Osteocyte (in vitro differentiated cells): ENCODE measurements around the gene CNOT6. TPM values are rescaled to one million over a fixed set of nuclear protein-coding genes. Genes with fewer than 3 reads are reported as not detected.
"Not testable (repeated sequence)": the region's sequence is repeated elsewhere in the genome, so short reads cannot be mapped to it uniquely, and the experiment has no call there.

Experiments
- DNase-seq: peaks from one replicate; pipeline ENCODE4 v3.0.0; 2021; ENCODE audit warnings: mixed read lengths; ENCODE audit not compliant: unreplicated experiment; ENCODE audit errors: extremely low spot score
- H3K27ac Mint-ChIP-seq: one replicate; pipeline ENCODE4 v1.8.0; 2021; ENCODE audit warnings: mild to moderate bottlenecking, mixed read lengths; ENCODE audit not compliant: unreplicated experiment
- H3K27me3 Mint-ChIP-seq: one replicate; pipeline ENCODE4 v1.8.0; 2021; ENCODE audit warnings: mixed read lengths; ENCODE audit not compliant: unreplicated experiment
- H3K36me3 Mint-ChIP-seq: one replicate; pipeline ENCODE4 v1.8.0; 2021; ENCODE audit warnings: mixed read lengths; ENCODE audit not compliant: unreplicated experiment
- H3K4me1 Mint-ChIP-seq: one replicate; pipeline ENCODE4 v1.8.0; 2021; ENCODE audit warnings: mixed read lengths; ENCODE audit not compliant: unreplicated experiment
- H3K4me3 Mint-ChIP-seq: one replicate; pipeline ENCODE4 v1.8.0; 2021; ENCODE audit warnings: mild to moderate bottlenecking, moderate library complexity, mixed read lengths; ENCODE audit not compliant: unreplicated experiment
- H3K9me3 Mint-ChIP-seq: one replicate; pipeline ENCODE4 v1.8.0; 2021; ENCODE audit warnings: mixed read lengths; ENCODE audit not compliant: unreplicated experiment
- total RNA-seq: library from RNA; stranded (reverse); gene quantifications from 2 replicates; pipeline ENCODE4 v1.2.1, GENCODE V29; 2021
- TF ChIP-seq, protein P1 (sequence below): fragments of 200-600 bp; sonication (generic); IDR thresholded peaks from 2 replicates; pipeline ENCODE4 v1.5.0; 2021; ENCODE audit warnings: antibody characterized with exemption, mild to moderate bottlenecking, moderate library complexity

CNOT6 gene
- total RNA-seq, 1 donor from 2014 or later: 33.5 TPM

DNA sequence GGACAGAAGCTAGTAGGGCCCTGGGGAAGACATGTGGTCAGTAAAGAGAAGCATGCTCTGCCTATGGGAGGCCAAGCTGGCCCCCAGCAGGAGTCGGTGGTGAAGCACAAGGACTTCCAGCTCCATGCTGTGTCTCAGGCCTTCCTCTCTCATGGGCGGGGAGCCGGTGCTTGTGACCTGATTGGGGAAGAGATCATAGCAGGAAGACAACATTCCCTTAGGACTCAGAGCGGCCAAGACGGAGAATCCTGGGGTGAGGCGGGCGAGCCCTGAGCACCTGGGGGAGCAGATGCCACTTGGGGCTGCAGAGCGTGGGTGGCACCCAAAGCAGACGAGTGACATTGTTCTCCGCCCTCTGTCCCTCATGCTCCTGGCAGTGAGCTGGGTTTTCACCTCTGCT, 33.3 kb upstream of the CNOT6 start:
- Mint-ChIP-seq H3K36me3 (no peaks in the 10 kb centered on the region), H3K4me3 (no peak overlapping the region), H3K4me1 (no peaks in the 10 kb centered on the region), H3K27ac (no peak overlapping the region), H3K9me3 (no peaks in the 10 kb centered on the region), H3K27me3 (no peaks in the 10 kb centered on the region)
- TF ChIP-seq, protein P1, sequence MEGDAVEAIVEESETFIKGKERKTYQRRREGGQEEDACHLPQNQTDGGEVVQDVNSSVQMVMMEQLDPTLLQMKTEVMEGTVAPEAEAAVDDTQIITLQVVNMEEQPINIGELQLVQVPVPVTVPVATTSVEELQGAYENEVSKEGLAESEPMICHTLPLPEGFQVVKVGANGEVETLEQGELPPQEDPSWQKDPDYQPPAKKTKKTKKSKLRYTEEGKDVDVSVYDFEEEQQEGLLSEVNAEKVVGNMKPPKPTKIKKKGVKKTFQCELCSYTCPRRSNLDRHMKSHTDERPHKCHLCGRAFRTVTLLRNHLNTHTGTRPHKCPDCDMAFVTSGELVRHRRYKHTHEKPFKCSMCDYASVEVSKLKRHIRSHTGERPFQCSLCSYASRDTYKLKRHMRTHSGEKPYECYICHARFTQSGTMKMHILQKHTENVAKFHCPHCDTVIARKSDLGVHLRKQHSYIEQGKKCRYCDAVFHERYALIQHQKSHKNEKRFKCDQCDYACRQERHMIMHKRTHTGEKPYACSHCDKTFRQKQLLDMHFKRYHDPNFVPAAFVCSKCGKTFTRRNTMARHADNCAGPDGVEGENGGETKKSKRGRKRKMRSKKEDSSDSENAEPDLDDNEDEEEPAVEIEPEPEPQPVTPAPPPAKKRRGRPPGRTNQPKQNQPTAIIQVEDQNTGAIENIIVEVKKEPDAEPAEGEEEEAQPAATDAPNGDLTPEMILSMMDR: no peak
- no peak for DNase-seq

DNA sequence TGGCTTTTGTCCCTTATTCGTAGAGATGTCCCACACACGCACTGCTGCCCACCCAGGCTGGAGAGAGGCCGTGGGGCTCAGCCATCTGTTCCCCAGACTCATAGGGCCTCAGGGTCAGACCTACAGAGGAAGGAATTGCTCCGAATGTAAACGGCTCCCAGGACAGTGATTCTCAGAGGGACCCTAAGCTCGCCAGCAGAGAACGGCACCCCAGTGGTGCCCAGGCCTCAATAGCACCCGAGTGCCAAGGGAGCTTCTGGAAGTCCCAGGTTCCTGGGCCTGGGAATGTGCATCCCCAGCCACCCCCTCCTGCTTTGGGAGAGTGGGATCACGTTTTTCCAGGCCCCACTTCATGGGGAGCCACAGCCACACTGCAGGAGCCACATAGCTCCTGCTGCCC, 32.9 kb upstream of the CNOT6 start:
- DNase-seq: no peak
- no peaks in the 10 kb centered on the region for H3K27me3 Mint-ChIP-seq
- H3K36me3 Mint-ChIP-seq: no peaks in the 10 kb centered on the region
- TF ChIP-seq, protein P1: no peak
- no peak overlapping the region for H3K27ac Mint-ChIP-seq
- no peaks in the 10 kb centered on the region for H3K4me1 Mint-ChIP-seq
- H3K4me3 Mint-ChIP-seq: no peak overlapping the region
- no peaks in the 10 kb centered on the region for H3K9me3 Mint-ChIP-seq

DNA sequence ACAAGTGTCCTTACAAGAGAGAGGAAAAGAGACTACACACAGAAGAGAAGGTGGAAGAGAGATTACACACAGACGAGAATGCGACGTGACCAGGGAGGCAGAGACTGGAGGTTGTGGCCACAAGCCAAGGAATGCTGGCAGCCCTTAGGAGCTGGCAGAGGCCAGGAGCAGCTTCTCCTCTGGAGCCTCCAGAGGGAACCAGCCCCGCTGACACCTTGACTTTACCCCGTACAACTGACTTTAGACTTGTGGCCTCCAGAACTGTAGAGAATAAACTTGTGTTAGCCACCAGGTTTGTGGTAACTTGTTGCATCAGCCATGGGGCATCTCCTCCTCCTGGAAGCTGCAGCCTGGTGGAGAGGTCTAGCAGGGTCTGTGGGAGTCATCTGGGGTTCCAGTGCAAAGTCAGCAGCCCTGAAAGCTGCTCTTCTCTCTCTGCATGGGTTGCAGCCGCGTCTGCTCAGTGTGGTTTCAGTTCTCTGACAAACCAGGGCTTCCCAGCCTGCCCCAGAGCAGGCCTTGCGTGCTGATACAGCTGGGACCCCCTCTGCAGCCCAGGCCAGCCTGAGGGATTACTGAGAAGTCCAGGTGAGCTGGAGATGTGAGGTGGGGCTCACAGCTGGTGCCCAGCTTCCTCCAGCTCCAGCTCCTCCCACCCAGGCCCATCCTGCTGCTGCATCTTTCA, 30.8 kb upstream of the CNOT6 start:
- Mint-ChIP-seq H3K27me3 (no peaks in the 10 kb centered on the region), H3K27ac (no peak overlapping the region), H3K4me1 (peaks cover 9% of the 10 kb centered on the region), H3K36me3 (no peaks in the 10 kb centered on the region), H3K9me3 (no peaks in the 10 kb centered on the region), H3K4me3 (no peak overlapping the region)
- TF ChIP-seq, protein P1: no peak
- DNase-seq: no peak

DNA sequence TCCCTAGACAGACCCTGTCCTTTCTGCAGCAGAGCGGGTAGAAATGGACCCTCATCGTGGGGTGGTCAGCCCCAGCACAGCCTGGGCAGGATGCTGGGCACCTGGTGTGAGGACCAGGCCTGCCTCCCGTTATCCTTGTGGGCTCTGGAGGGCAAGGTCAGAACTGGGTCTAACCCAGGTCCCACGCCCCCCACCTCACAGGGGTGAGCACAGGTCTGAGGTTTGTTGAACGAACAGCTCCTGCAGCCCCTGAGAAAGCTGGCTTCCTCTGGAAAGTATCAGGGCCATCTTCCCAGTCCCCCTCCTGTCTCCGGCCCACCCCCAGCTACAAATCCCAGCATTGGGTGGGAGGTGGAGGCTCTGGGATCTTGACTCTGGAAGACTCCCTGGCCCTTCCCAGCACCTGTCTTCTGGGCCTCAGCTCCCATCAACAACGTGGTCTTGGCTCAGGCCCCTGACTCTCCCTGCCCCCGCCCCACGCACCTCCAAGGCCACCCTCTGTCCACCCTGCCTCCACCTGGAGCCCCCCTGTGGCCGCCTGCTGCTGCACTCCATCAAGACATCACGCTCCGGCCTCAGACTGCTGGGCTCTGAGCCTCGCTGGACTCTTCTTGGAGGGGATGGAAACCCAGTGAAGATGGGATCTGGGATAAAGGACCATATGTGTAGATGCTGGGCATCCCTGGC, 30.1 kb upstream of the CNOT6 start:
- Mint-ChIP-seq H3K9me3 (no peaks in the 10 kb centered on the region), H3K4me3 (no peak overlapping the region), H3K4me1 (peaks cover 9% of the 10 kb centered on the region), H3K27ac (no peak overlapping the region), H3K27me3 (no peaks in the 10 kb centered on the region), H3K36me3 (no peaks in the 10 kb centered on the region)
- DNase-seq: no peak
- TF ChIP-seq, protein P1: no peak

DNA sequence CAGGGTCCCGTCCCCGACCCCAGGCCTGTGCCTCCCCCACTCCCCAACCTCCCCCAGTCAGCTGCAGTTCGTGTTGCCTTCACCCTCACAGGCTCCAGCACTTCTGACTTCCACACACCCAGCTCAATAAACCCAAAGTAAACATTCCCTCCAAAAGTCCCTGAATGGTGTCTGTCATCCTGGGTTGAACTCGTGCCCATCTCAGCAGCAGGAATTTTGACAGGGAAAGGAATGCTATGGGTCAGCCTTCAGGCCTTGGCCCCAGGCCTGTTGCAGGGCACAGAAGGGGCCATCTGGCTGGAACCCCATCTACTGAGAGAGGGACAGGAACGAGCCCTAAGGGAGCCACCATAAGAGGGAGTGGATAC, 29.6 kb upstream of the CNOT6 start:
- no peaks in the 10 kb centered on the region for H3K9me3 Mint-ChIP-seq
- H3K4me1 Mint-ChIP-seq: peaks cover 9% of the 10 kb centered on the region
- no peak overlapping the region for H3K4me3 Mint-ChIP-seq
- H3K36me3 Mint-ChIP-seq: no peaks in the 10 kb centered on the region
- no peak overlapping the region for H3K27ac Mint-ChIP-seq
- TF ChIP-seq, protein P1: no peak
- H3K27me3 Mint-ChIP-seq: no peaks in the 10 kb centered on the region
- no peak for DNase-seq

DNA sequence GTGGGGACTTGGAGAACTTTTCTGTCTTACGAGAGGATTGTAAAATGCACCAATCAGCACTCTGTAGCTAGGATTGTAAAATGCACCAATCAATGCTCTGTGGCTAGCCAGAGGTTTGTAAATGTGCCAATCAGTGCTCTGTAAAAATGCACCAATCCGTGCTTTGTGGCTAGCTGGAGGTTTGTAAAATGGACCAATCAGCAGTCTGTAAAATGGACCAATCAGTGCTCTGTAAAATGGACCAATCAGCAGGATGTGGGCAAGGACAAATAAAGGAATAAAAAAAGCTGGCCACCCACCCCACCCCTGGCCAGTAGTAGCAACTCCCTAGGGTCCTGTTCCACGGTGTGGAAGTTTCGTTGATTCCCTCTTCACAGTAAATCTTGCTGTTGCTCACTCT, 29.1 kb upstream of the CNOT6 start:
- not testable (repeated sequence) for H3K27ac Mint-ChIP-seq, H3K36me3 Mint-ChIP-seq, H3K4me1 Mint-ChIP-seq, H3K4me3 Mint-ChIP-seq, DNase-seq, H3K9me3 Mint-ChIP-seq, H3K27me3 Mint-ChIP-seq
